HuH-7.5 (cell line): ENCODE data around the gene TGFB1I1.

Experiments used
- DNase-seq: peaks from one replicate; pipeline ENCODE4 v3.0.0; 2011; ENCODE audit warnings: low spot score

The TGFB1I1 gene

GRCh38 chr16:31452631-31453106, 19.3 kb upstream of the TGFB1I1 start:
- no peak for DNase-seq

GRCh38 chr16:31453255-31454204, 18.4 kb upstream of the TGFB1I1 start:
- DNase-seq = no peak

GRCh38 chr16:31455601-31456314, 16.2 kb upstream of the TGFB1I1 start:
- DNase-seq = no peak

- DNase-seq = no peak
Observed at GRCh38 chr16:31456988-31457360, 15.0 kb upstream of the TGFB1I1 start.

- DNase-seq = peak; percentile 50
Observed at GRCh38 chr16:31458073-31458843, 13.7 kb upstream of the TGFB1I1 start.

GRCh38 chr16:31458844-31459686, 12.9 kb upstream of the TGFB1I1 start, which contains the start of gene ARMC5:
Gene ARMC5 (plus strand): TSS chr16:31459501. CDS start chr16:31459525, 24 bp downstream.
- peak; percentile 78 for DNase-seq

- peak; percentile 90 for DNase-seq
Observed at GRCh38 chr16:31459687-31460581, 12.0 kb upstream of the TGFB1I1 start.

GRCh38 chr16:31460582-31461002, 11.4 kb upstream of the TGFB1I1 start:
- no peak for DNase-seq

GRCh38 chr16:31461201-31461920, 10.6 kb upstream of the TGFB1I1 start:
- DNase-seq = no peak

- DNase-seq = no peak
Observed at GRCh38 chr16:31461921-31462804, 9.8 kb upstream of the TGFB1I1 start.

GRCh38 chr16:31464348-31464769, 7.6 kb upstream of the TGFB1I1 start:
- no peak for DNase-seq

GRCh38 chr16:31464781-31465260, 7.1 kb upstream of the TGFB1I1 start:
- DNase-seq = no peak

GRCh38 chr16:31465788-31466370, 6.1 kb upstream of the TGFB1I1 start:
- no peak for DNase-seq

GRCh38 chr16:31466381-31466841, 5.5 kb upstream of the TGFB1I1 start:
- no peak for DNase-seq

- DNase-seq = no peak
Observed at GRCh38 chr16:31467151-31467773, 4.7 kb upstream of the TGFB1I1 start.

GRCh38 chr16:31467858-31468257, 4.1 kb upstream of the TGFB1I1 start:
- DNase-seq = no peak

- DNase-seq = no peak
Observed at GRCh38 chr16:31470615-31471014, 1.3 kb upstream of the TGFB1I1 start.
